PFSK-1 (cell line): ENCODE results near the gene GPR141.

ENCODE experiments used
- FOXP2 ChIP-seq: optimal IDR thresholded peaks from 2 replicates; pipeline ENCODE3; 2011; ENCODE audit warnings: borderline replicate concordance, control low read depth, inconsistent platforms; ENCODE audit not compliant: insufficient read depth; ENCODE audit errors: extremely low read length, extremely low read depth
- POLR2AphosphoS5 ChIP-seq: IDR thresholded peaks from 2 replicates; pipeline ENCODE4 v1.6.1; 2012; ENCODE audit warnings: low read depth, mild to moderate bottlenecking, control low read depth, low read length, moderate library complexity
- SIN3A ChIP-seq: IDR thresholded peaks from 2 replicates; pipeline ENCODE4 v1.6.1; 2012; ENCODE audit warnings: mild to moderate bottlenecking, low read length, moderate library complexity, borderline replicate concordance; ENCODE audit not compliant: insufficient read depth
- TAF1 ChIP-seq: IDR thresholded peaks from 2 replicates; pipeline ENCODE4 v1.6.1; 2012; ENCODE audit warnings: low read length, control low read depth, borderline replicate concordance; ENCODE audit not compliant: insufficient read depth
- TF ChIP-seq, protein P1 (sequence below), 2 experiments: IDR thresholded peaks; 2 replicates each; pipeline versions ENCODE4 v1.6.1 to v1.8.0; 2011 to 2012; ENCODE audit warnings: low read depth in 2 of 2, low read length in 2 of 2, control low read depth in 1 of 2, inconsistent platforms in 1 of 2, mild to moderate bottlenecking in 1 of 2, moderate library complexity in 1 of 2; ENCODE audit not compliant: insufficient read depth in 1 of 2

GPR141 gene

DNA sequence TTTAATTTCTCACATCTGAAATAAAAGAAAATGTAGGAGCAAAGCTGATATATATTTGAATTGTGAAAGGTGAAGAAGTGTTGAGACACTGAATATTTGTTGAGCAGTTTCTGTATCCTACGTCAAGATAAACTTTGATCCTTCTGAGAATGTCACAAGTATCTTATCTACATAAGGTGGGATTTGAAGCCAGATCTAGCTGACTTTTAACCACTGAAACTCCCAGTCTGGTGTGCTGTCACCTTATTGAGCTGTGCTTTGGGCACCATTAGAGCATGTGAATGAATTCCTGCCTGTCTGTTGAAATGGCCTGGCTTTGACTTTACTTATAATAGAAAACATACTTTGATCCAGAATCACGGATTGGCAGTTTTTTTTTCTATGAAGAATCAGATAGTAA, 15.2 kb downstream of the GPR141 start:
- TF ChIP-seq POLR2AphosphoS5, result no peak
- TF ChIP-seq, protein P1, sequence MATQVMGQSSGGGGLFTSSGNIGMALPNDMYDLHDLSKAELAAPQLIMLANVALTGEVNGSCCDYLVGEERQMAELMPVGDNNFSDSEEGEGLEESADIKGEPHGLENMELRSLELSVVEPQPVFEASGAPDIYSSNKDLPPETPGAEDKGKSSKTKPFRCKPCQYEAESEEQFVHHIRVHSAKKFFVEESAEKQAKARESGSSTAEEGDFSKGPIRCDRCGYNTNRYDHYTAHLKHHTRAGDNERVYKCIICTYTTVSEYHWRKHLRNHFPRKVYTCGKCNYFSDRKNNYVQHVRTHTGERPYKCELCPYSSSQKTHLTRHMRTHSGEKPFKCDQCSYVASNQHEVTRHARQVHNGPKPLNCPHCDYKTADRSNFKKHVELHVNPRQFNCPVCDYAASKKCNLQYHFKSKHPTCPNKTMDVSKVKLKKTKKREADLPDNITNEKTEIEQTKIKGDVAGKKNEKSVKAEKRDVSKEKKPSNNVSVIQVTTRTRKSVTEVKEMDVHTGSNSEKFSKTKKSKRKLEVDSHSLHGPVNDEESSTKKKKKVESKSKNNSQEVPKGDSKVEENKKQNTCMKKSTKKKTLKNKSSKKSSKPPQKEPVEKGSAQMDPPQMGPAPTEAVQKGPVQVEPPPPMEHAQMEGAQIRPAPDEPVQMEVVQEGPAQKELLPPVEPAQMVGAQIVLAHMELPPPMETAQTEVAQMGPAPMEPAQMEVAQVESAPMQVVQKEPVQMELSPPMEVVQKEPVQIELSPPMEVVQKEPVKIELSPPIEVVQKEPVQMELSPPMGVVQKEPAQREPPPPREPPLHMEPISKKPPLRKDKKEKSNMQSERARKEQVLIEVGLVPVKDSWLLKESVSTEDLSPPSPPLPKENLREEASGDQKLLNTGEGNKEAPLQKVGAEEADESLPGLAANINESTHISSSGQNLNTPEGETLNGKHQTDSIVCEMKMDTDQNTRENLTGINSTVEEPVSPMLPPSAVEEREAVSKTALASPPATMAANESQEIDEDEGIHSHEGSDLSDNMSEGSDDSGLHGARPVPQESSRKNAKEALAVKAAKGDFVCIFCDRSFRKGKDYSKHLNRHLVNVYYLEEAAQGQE (IDR thresholded peaks at IDR 0.05; ENCODE audit: insufficient read depth in 1 of 2, low read depth in 2 of 2, low read length in 2 of 2), result no peak
- TF ChIP-seq FOXP2, result no peak
- no peak for TF ChIP-seq TAF1
- TF ChIP-seq SIN3A, result no peak

DNA sequence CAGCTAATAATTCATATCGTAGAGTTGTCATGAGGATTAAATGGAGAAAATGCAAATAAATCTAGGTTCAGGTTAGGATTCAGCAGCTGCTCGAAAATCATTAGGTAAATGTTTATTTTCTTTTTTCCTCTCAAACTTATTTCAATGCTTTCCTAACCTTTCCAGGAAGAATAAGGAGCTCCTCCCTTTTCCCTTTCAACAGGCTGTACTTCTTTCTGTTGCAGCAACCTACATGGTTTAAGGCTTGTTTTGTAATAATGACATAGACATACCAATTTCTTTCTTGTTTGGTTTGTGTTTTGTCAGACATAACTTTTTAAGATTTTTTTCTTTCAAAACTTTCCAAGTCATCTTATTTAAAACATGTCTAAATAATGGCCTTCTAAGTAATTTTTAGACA, 18.2 kb downstream of the GPR141 start:
- TF ChIP-seq FOXP2, result no peak
- no peak for TF ChIP-seq POLR2AphosphoS5
- TF ChIP-seq TAF1, result no peak
- TF ChIP-seq, protein P1 (IDR thresholded peaks at IDR 0.05; ENCODE audit: insufficient read depth in 1 of 2, low read depth in 2 of 2, low read length in 2 of 2), result no peak
- no peak for TF ChIP-seq SIN3A

DNA sequence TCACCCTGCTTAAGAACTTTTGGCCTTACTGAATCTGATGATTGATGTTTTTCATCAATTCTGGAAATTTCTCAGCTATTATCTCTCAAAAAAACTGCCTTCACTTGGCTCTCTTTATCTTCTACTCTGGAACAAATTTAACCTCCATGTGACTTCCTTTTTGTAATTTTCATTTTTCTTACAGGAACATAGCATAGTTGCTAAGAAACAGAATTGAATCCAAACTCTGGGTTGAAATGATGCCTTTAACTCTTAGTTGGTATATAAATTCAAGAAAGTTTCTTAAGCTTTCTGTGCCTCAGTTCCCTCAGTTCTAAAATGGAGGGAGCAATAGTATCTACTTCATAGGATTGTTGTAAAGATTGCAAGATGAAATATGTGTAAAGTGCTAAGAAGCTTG, 19.8 kb downstream of the GPR141 start:
- TF ChIP-seq TAF1, result no peak
- no peak for TF ChIP-seq SIN3A
- TF ChIP-seq, protein P1 (IDR thresholded peaks at IDR 0.05; ENCODE audit: insufficient read depth in 1 of 2, low read depth in 2 of 2, low read length in 2 of 2), result no peak
- TF ChIP-seq FOXP2, result no peak
- no peak for TF ChIP-seq POLR2AphosphoS5

DNA sequence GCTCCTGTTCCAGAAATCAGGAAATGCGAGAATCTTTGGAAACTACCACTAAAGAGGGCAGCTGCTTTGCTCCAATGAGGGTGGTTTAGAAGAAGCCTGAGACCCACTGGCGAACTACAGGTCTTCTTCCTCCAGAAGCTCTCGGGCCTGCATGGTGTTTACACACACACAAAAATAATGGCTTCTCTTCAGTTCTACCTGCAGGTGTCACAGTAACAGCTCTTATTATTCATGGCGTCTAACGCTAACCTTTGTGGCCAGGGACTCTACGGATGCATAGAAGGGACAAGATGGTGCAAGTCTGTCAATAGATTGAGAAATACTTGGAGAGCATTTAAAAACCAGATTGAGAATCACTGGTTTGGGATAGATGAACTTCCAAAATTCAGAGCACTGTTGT, 22.4 kb downstream of the GPR141 start:
- no peak for TF ChIP-seq SIN3A
- no peak for TF ChIP-seq TAF1
- TF ChIP-seq FOXP2, result no peak
- no peak for TF ChIP-seq POLR2AphosphoS5
- TF ChIP-seq, protein P1 (IDR thresholded peaks at IDR 0.05; ENCODE audit: insufficient read depth in 1 of 2, low read depth in 2 of 2, low read length in 2 of 2), result no peak

DNA sequence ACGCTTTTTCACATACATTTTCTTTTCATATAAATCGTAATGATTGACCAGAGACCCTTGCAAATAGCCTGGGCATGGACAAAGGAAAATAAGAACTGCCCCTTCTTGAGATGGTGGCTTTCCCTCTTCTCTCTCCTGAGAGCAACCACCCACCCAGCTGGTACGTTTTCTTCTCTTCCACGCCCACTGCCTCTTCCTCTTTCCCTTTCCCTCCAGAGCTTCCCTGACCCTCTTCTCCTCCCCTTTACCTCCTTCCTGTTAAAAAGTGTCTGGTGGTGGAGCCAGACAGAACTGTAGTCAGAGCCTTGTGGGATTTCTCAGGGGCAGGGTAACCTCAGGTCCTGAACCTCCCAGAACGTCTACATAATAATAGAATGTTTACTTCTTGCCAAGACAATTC, 23.2 kb downstream of the GPR141 start:
- TF ChIP-seq TAF1 (no peak), SIN3A (no peak), FOXP2 (no peak)
- TF ChIP-seq, protein P1 (IDR thresholded peaks at IDR 0.05; ENCODE audit: insufficient read depth in 1 of 2, low read depth in 2 of 2, low read length in 2 of 2), result no peak
